Urinary bladder (tissue), 4 donors: Measurements from ENCODE around the gene CADPS2. TPM values are rescaled to one million over a fixed set of nuclear protein-coding genes. Genes with fewer than 3 reads are reported as not detected.
"Not testable (repeated sequence)": the region's sequence is repeated elsewhere in the genome, so short reads cannot be mapped to it uniquely, and the experiment has no call there.

Experiments used
- DNase-seq: peaks from one replicate; pipeline ENCODE4 v3.0.0-alpha.2; 2015; ENCODE audit errors: extremely low spot score
- H3K27ac ChIP-seq: one replicate; pipeline ENCODE4 v1.5.1; 2013; ENCODE audit warnings: low read depth, mild to moderate bottlenecking, moderate library complexity
- H3K36me3 ChIP-seq: one replicate; pipeline ENCODE4 v1.6.1; 2013; ENCODE audit warnings: mild to moderate bottlenecking, moderate library complexity; ENCODE audit not compliant: insufficient read depth
- H3K4me1 ChIP-seq: one replicate; pipeline ENCODE4 v1.6.1; 2013; ENCODE audit warnings: mild to moderate bottlenecking, moderate library complexity; ENCODE audit not compliant: insufficient read depth
- H3K4me3 ChIP-seq: one replicate; pipeline ENCODE4 v1.5.1; 2013; ENCODE audit warnings: low read depth, low read length
- WGBS: extraction: QIAGEN DNeasy Blood & Tissue Kit; methylation state at CpG from one replicate; pipeline ENCODE4 v1.1.7; 2013; 5-methylcytosine and 5-hydroxymethylcytosine counted together
- polyA plus RNA-seq: library from polyadenylated mRNA; stranded (reverse); fragments of 200-250 nt; gene quantifications from one replicate; pipeline ENCODE4 v1.2.3, GENCODE V29; 2013
- total RNA-seq: library from RNA; depleted of rRNA; stranded (reverse); fragments of >200 nt; gene quantifications from one replicate; pipeline ENCODE4 v1.2.3, GENCODE V29; 2014
- donor health status: healthy with polysubstance abuse.
- donor health status: healthy.

The CADPS2 gene
- total and polyA plus RNA-seq, 2 donors, result 5.5 to 36.0 TPM

DNA sequence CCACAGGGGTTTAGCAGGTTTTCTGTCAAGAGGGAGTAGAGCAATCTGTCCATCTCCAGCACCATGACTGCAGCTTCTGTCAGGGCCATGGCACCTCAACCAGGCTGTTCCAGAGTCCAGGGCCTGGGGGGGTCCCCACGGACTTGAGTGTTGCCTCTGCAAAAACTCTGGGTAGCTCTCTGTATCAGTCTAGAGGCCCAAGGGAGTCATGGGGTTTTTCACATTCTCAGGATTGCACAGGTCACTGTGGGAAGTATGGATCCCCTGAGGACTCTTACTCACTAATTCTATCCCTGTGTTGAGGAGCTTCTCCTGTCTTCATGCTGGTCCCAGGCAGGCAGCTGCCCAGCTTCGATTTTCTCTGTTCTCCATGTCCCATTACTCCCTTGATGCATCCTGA is 247.8 kb downstream of the CADPS2 start:
- 88% methylated on average over 2 of the region's 2 CpGs for WGBS
- H3K4me1 ChIP-seq, result no peaks in the 10 kb centered on the region
- no peak for DNase-seq
- H3K27ac ChIP-seq, result no peak overlapping the region
- no peaks in the 10 kb centered on the region for H3K36me3 ChIP-seq
- no peak overlapping the region for H3K4me3 ChIP-seq

DNA sequence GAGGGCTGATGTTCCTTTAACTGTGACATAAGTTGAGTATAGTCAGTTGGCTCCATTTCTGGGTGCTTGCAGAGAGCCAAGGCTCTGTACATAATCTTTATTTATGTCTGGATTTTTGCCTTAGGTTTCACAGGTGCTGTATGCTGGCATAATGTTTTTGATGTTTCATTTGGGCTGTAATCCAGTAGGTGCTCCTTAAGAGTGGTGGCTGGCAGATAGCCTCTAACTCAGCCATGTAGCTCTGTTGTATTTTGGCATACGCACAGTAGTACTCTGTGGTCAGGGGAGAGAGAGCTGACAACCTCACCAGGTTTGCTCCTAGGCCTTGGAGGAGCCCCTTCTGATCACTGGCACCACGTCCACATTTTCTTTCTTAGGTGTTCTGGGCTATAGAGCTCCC is 248.5 kb downstream of the CADPS2 start:
- H3K4me1 ChIP-seq, result no peaks in the 10 kb centered on the region
- H3K4me3 ChIP-seq, result no peak overlapping the region
- H3K27ac ChIP-seq, result no peak overlapping the region
- no peak for DNase-seq
- no peaks in the 10 kb centered on the region for H3K36me3 ChIP-seq
- WGBS, result 85% methylated on average over 2 of the region's 2 CpGs

DNA sequence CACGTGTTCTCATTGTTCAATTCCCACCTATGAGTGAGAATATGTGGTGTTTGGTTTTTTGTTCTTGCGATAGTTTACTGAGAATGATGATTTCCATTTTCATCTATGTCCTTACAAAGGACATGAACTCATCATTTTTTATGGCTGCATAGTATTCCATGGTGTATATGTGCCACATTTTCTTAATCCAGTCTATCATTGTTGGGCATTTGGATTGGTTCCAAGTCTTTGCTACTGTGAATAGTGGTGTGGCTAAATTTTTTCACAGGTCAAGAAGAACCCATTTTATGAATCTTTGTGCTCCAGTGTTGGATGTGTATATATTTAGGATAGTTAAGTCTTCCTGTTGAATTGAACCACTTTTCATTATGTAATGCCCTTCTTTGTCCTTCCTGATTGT is 250.8 kb downstream of the CADPS2 start:
- H3K36me3 ChIP-seq, DNase-seq, H3K4me3 ChIP-seq, H3K27ac ChIP-seq, H3K4me1 ChIP-seq: not testable (repeated sequence)
- WGBS, result 92% methylated on average over 2 of the region's 2 CpGs

DNA sequence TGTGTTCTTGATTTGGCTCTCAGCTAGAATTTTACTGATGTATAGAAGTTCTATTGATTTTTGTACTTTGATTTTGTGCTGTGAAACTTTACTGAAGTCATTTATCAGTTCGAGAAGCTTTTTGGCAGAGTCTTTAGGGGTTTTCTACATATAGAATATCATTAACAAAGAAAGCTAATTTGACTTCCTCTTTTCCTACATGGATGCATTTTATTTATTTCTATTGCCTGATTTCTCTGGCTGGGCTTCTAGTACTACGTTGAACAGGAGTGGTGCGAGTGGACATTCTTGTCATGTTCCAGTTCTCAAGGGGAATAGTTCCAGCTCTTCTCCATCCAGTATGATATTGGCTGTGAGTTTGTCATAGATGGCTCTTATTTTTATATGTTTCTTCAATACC is 252.8 kb downstream of the CADPS2 start:
- Histone ChIP-seq H3K36me3 (no peaks in the 10 kb centered on the region), H3K4me3 (no peak overlapping the region), H3K27ac (no peak overlapping the region), H3K4me1 (no peaks in the 10 kb centered on the region)
- WGBS, result 82% methylated on average over 3 of the region's 3 CpGs
- no peak for DNase-seq

DNA sequence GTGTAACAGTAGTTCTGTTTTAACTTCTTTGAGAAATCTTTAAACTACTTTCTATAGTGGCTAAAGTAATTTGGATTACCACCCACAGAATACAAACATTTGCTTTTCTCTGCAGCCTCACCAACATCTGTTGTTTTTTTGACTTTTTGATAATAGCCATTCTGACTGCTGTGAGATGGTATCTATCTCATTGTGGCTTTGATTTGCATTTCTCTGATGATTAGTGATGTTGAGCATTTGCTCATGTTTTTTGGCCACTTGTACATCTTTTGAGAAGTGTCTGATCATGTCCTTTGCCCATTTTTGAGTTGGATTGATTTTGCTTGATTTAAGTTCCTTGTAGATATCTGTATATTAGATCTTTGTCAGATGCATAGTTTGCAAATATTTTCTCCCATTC is 254.0 kb downstream of the CADPS2 start:
- no peak for DNase-seq
- Histone ChIP-seq H3K4me1 (no peaks in the 10 kb centered on the region), H3K36me3 (no peaks in the 10 kb centered on the region), H3K27ac (no peak overlapping the region), H3K4me3 (no peak overlapping the region)

DNA sequence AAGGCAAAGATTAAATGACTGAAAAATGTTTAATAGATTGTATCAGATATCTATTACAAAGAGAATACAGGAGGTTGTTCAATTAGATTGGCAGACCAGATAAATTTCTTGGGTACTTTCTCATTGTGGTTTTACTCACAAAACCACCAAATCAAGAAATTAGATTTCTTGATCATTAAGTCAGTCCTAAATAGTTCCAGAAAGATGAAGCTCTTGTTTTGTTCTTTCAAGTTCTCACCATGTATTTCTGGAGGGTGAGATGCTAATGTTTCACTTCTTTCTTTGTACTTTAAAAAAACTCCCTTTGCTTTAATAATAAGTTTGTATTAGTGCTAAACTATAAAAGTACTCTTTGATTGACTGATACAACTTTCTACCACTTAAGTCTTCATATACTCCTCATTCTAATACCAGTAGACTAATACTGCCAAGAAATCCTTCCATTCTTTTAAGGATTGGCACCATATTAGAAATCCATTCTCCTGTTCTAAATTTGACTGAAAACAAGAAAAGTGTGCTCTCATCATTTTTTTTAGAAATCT is 256.8 kb downstream of the CADPS2 start:
- H3K4me3 ChIP-seq, result no peak overlapping the region
- H3K27ac ChIP-seq, result no peak overlapping the region
- DNase-seq, result no peak
- H3K36me3 ChIP-seq, result no peaks in the 10 kb centered on the region
- H3K4me1 ChIP-seq, result no peaks in the 10 kb centered on the region

DNA sequence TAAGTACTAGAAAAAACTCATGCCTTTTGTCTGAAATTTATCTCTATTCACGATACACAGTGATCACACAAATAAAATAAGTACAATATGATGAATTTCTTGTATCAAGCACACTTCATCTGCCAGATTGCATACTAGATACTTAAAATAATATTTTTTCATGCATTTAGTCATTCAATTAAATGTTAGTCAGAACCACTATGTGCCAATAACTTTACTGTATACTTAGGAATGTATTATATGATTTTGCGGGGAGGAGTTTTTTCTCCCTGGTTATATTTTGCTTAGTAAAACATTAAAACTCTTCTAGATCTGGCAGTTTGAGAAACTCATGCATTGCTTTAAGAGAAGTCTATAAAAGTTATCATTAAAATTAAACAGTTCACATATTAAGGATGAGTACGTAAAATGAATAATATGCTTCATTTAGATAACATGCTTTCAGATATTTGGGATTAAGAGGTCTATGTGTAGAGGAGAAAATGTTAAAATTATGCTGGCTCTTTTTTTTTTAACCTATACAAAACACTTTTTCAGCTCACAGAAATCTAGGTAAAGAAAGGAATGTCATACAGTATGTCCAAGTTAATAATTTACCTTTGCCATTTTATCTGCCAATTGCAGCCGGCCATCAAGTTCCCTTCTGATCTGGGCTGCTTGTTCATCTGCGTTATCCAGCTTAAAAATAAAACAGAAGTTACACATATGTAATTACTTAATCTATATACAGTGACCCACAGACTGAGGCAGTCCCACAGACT is 257.4 kb downstream of the CADPS2 start:
- no peak overlapping the region for H3K4me3 ChIP-seq
- no peak for DNase-seq
- no peak overlapping the region for H3K27ac ChIP-seq
- no peaks in the 10 kb centered on the region for H3K36me3 ChIP-seq
- no peaks in the 10 kb centered on the region for H3K4me1 ChIP-seq
- WGBS, result 89% methylated on average over 5 of the region's 5 CpGs

DNA sequence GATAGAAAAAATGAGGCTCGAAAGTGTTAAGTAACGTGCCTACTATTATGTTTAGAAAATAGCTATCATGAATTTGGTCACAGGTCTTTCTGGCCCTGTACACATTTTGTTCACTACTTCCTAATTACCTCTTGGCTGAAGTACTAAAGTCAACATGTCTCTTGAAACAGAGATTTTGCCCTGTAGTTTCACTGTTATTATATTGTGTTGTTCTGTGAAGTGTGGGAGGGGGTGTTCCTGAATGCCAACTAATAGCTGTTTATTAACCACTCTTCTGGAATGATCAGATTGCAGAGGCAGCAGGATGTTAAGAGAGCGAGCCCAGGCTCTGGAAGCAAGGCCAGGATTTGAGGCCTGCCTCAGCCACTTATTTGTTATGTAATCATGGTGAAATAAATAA is 259.5 kb downstream of the CADPS2 start:
- 90% methylated on average over 3 of the region's 3 CpGs for WGBS

DNA sequence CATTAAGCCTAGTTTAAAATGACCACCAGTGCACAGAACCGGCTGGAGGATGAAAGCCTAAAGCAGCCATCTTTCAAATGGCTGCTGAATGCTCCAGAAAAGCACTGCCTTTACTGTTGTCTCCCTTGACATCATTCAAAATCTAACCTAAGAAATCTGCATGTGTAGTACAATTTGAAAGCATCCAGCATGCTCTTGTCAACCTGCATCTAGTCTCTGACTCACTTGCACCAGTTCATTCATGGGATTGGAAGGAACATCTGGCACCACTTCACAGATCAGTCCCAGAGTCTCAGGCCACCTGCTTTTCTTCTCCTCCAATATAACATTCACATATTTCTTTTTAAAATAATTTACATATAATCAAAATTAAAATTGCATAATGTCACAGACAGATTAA is 263.6 kb downstream of the CADPS2 start:
- 71% methylated on average over 1 of the region's 1 CpG for WGBS
- no peak for DNase-seq

More for the DNA sequence above, 259.5 kb downstream of the CADPS2 start:
- Histone ChIP-seq H3K36me3 (no peaks in the 10 kb centered on the region), H3K4me1 (no peaks in the 10 kb centered on the region), H3K4me3 (no peak overlapping the region), H3K27ac (no peak overlapping the region)
- no peak for DNase-seq

DNA sequence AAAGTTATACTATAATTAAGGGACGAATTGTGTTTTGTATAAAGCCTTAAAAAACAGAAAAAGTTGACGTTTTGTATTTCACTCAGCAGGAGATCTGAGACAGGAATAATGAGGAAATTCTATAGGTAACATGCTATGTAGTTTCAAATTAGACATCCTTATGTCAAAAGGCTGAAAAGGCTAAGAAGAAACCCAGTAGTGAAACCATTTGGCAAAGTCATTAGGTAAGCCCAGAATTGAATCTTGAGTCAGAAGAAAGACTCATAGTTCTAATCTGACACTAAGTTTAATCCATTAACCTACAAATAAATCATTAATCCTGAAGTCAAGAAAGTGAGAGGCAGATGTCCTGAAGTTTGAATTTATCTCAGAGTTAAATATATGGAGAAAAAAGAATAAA is 266.6 kb downstream of the CADPS2 start:
- Histone ChIP-seq H3K27ac (no peak overlapping the region), H3K4me1 (no peaks in the 10 kb centered on the region), H3K4me3 (no peak overlapping the region), H3K36me3 (no peaks in the 10 kb centered on the region)
- no peak for DNase-seq
- 79% methylated on average over 2 of the region's 2 CpGs for WGBS

More for the DNA sequence above, 263.6 kb downstream of the CADPS2 start:
- Histone ChIP-seq H3K4me1 (no peaks in the 10 kb centered on the region), H3K36me3 (no peaks in the 10 kb centered on the region), H3K4me3 (no peak overlapping the region), H3K27ac (no peak overlapping the region)

DNA sequence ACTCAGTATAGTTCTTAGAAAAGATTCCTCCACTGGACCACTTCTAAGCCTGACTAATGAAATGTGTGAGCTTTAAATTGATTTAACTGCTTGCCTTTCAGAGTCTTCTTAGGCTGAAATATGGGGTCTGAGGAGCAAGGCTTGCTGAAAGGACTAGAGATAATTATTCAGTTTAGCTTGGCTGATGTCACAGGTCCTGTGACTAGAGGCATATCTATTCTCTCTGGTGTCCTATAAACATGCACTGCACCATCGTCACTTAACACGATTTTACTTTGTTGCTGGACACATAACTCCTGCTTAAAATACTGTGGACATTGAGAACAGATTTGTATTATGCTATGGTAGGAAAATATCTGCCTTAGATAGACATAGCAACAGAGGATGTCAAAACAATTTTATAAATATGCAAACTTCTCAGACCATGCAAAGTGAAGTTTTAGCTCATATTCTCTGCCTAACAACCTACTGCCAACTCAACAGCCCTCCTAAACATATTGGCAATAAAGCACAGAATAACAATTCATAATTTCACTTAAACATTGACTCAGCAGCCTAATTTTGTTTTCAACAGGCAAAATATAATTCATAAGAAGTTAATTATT is 267.6 kb downstream of the CADPS2 start:
- Histone ChIP-seq H3K36me3 (no peaks in the 10 kb centered on the region), H3K27ac (no peak overlapping the region), H3K4me1 (no peaks in the 10 kb centered on the region), H3K4me3 (no peak overlapping the region)
- DNase-seq, result no peak
- WGBS, result 68% methylated on average over 2 of the region's 2 CpGs

DNA sequence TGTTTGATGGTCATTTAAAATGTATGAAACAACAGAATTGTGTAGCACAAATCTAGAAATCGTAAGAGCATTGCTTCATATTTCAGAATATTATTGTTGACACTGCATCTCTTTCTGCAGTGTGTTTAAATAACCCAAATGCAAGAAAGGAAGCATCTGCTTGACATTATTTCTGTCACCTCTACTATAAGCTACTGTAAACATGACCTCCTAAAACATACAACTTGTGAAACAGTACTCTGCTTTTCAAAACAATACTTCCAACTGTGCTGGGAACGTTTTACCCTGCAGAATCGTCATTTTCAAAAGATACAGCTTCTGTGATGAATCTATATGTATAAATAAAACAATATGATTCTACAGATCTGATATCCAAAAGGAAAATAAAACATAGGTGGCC is 269.3 kb downstream of the CADPS2 start:
- Histone ChIP-seq H3K36me3 (no peaks in the 10 kb centered on the region), H3K27ac (no peak overlapping the region), H3K4me3 (no peak overlapping the region), H3K4me1 (no peaks in the 10 kb centered on the region)
- DNase-seq, result no peak
- WGBS, result 49% methylated on average over 3 of the region's 3 CpGs

DNA sequence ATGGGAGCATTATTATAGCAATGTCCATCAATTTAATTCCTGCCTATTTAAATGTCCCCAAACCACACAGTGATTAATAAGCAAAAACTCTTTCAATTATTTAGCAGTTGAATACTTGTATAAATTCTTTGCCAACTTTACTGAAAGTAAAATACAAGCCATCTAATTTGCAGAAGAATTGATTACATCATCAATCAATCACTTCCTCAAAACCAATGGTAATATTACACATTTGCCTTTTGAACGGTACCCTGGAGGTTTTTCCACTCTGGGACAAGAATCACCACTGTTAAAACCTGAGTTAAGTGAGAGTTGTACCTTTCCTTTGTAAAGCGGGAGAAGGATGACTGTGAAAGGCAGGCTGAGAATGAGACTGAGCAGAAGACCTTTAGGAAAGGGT is 280.3 kb downstream of the CADPS2 start:
- no peak for DNase-seq
- Histone ChIP-seq H3K4me3 (no peak overlapping the region), H3K36me3 (no peaks in the 10 kb centered on the region), H3K27ac (no peak overlapping the region), H3K4me1 (no peaks in the 10 kb centered on the region)
- 96% methylated on average over 2 of the region's 2 CpGs for WGBS

DNA sequence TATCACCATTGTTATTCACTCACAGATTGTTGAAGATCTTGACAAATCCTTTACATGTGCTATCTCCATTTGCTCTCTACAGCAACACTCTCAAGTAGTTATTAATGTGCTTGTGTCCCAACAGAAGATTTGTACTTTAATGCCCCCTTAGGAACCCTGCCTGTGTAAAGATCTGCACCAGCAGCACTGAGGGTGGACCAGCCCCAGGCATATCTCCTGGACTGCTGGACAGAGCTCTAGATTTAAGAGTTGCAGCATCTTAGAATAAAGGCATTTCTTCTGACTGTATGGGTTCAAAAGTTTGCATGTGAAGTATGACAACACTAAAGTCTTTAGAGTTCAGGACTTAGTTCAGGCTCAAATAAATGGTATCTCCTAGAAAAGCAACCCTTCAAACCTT is 282.0 kb downstream of the CADPS2 start:
- Histone ChIP-seq H3K4me1 (no peaks in the 10 kb centered on the region), H3K4me3 (no peak overlapping the region), H3K27ac (no peak overlapping the region), H3K36me3 (no peaks in the 10 kb centered on the region)
- no peak for DNase-seq
